GM21515 (cell line): ENCODE results near the gene TLCD3B.

Source experiments
- ATAC-seq: cut with Tn5 transposase; IDR thresholded peaks from one replicate; pipeline ENCODE4 v1.9.1; 2021; ENCODE audit not compliant: unreplicated experiment

TLCD3B gene

GRCh38 chr16:30030841-30031413 is at the start of gene TLCD3B:
TSS of gene TLCD3B (minus strand) at chr16:30031271. CDS start at chr16:30030527, 744 bp downstream.
- ATAC-seq = no peak

- no peak for ATAC-seq
These were observed 48.4 kb upstream of the TLCD3B start for GRCh38 chr16:30079480-30079879.

GRCh38 chr16:30078744-30079143 is 47.7 kb upstream of the TLCD3B start:
- ATAC-seq = no peak

- no peak for ATAC-seq
These were observed 46.6 kb upstream of the TLCD3B start for GRCh38 chr16:30077656-30078055.

- ATAC-seq = peak; percentile 14
These were observed 45.3 kb upstream of the TLCD3B start for GRCh38 chr16:30076276-30076791.

- ATAC-seq = peak; percentile 69
These were observed 44.6 kb upstream of the TLCD3B start, which contains the start of gene PPP4C for GRCh38 chr16:30075503-30076275. TSS of gene PPP4C (plus strand) at chr16:30075994. CDS start at chr16:30076378, 384 bp downstream.

GRCh38 chr16:30070490-30070889 is 39.4 kb upstream of the TLCD3B start:
- ATAC-seq = no peak

GRCh38 chr16:30069611-30070462 is 38.8 kb upstream of the TLCD3B start:
- no peak for ATAC-seq

- no peak for ATAC-seq
These were observed 37.9 kb upstream of the TLCD3B start for GRCh38 chr16:30068750-30069610.

- no peak for ATAC-seq
These were observed 37.3 kb upstream of the TLCD3B start for GRCh38 chr16:30068333-30068732.

GRCh38 chr16:30067584-30067916 is 36.5 kb upstream of the TLCD3B start:
- no peak for ATAC-seq

GRCh38 chr16:30066761-30067583 is 35.9 kb upstream of the TLCD3B start:
- ATAC-seq = no peak

GRCh38 chr16:30065943-30066760 is 35.1 kb upstream of the TLCD3B start:
- ATAC-seq = no peak

GRCh38 chr16:30065102-30065942 is 34.3 kb upstream of the TLCD3B start, which contains the start of gene ALDOA:
TSS of gene ALDOA (plus strand) at chr16:30065760. CDS start at chr16:30066898, 1,138 bp downstream.
- peak; percentile 72 for ATAC-seq

- no peak for ATAC-seq
These were observed 33.6 kb upstream of the TLCD3B start for GRCh38 chr16:30064729-30065101.

GRCh38 chr16:30063893-30064728 is 33.0 kb upstream of the TLCD3B start:
- no peak for ATAC-seq
